ENCODE measurements around the gene CAPN5.

DNA sequence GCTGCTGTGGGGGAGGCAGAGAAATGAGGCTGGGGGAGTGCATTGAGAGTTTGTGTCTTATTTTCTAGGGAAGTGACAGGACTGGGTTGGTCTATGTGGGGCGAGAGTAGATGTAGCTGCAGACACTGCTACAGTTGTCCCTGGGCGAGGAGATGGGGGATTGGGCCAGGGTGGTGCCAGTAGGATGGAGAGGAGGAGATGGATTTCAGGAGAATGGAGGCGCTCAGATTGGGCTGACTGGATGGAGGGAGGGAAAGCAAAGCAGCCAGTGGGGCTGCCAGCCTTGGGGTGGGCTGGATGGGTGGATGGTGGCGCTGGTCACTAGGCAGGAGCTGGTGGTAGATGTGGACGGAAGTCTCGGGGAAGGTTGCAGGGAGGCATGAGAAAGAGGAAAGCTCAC, 45.2 kb downstream of the CAPN5 start:
- TF ChIP-seq EZH2 (IDR thresholded peaks at IDR 0.05; ENCODE audit: insufficient read depth, poor library complexity, severe bottlenecking), result no peak
- TF ChIP-seq EZH2phosphoT487 (IDR thresholded peaks at IDR 0.05; ENCODE audit: insufficient read depth, low read depth), result no peak
